Muscle of leg (tissue), 11 donors: Measurements from ENCODE around the gene KANSL3. TPM values are rescaled to one million over a fixed set of nuclear protein-coding genes. Genes with fewer than 3 reads are reported as not detected.

ENCODE experiments used
- DNase-seq: peaks from one replicate; pipeline ENCODE4 v3.0.0; 2013
- H3K27ac ChIP-seq: one replicate; pipeline ENCODE4 v1.5.1; 2013; ENCODE audit warnings: mild to moderate bottlenecking, low read length, control low read depth
- H3K27me3 ChIP-seq: one replicate; pipeline ENCODE4 v1.6.1; 2013; ENCODE audit warnings: low read length; ENCODE audit not compliant: control insufficient read depth, insufficient read depth
- H3K36me3 ChIP-seq: one replicate; pipeline ENCODE4 v1.6.1; 2013; ENCODE audit warnings: low read length; ENCODE audit not compliant: control insufficient read depth, insufficient read depth
- H3K4me1 ChIP-seq: one replicate; pipeline ENCODE4 v1.6.1; 2013; ENCODE audit warnings: low read length; ENCODE audit not compliant: control insufficient read depth, insufficient read depth
- H3K4me3 ChIP-seq: one replicate; pipeline ENCODE4 v1.5.1; 2013; ENCODE audit warnings: low read length, control low read depth
- H3K9me3 ChIP-seq: replicated peaks from 2 replicates; pipeline ENCODE4 v1.6.1; 2013; ENCODE audit warnings: low read depth, low read length; ENCODE audit not compliant: control insufficient read depth
- whole genome bisulfite sequencing: methylation state at CpG from one replicate; pipeline ENCODE4 v1.1.5; 2013; ENCODE audit warnings: missing lambda C conversion rate; ENCODE audit not compliant: insufficient coverage; 5-methylcytosine and 5-hydroxymethylcytosine counted together
- polyA plus RNA-seq, 8 donors: library from polyadenylated mRNA; unstranded; fragments of 120-200 nt; gene quantifications; one replicate each; pipeline versions ENCODE4 v1.2.1 to v1.2.3, GENCODE V29; 2013; ENCODE audit warnings: inconsistent platforms in 1 of 8, low replicate concordance in 1 of 8; ENCODE audit not compliant: insufficient read length in 8 of 8, insufficient read depth in 1 of 8
- total RNA-seq: library from RNA; stranded (reverse); fragments of 120-200 nt; gene quantifications from one replicate; pipeline ENCODE4 v1.2.4, GENCODE V29; 2013

The KANSL3 gene
- total and polyA plus RNA-seq, 9 donors, result 26.2 to 35.3 (median 30.3) TPM

DNA sequence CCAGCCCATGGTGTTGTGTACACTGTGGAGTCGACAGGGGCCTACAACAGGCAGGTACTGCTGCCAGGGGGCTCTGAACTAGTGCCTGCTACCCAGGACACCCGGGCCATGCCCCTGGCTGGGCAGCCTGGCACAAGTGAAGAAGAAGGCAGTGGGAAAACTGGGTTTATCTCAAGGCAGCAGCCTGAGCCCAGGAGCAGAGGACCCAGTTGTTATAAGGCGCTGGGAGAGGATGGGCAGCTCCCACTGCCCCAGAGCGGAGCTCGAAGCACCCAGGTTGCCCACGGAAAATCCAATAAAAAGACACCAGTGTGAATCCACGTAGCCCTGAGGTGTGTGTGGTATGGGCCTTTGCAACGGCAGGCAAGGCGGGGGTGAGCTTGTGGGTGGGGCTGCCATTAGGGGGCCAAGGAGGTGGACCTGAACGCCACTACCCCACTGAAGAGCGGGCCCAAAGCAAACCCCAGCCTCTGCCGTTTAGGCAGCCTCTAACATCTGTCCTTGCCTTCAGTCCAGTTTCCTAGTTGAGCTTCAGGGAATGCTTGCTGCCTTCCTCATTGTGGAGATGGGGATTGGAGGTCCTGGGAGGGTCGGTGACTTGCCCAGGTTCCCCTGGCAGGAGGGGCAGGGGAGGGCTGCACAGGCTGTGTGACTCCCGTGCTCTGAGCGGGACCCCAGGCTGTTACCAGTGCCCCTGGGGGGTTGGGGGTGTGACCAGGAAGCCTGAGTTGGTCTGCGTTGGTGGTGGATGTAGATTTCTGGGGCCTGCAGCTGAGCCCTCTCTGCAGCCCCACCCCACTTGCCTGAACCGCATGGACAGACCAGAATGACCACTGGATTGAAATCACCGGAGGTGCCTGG, 85.6 kb downstream of the KANSL3 start:
- H3K36me3 ChIP-seq, result peaks cover 44% of the 10 kb centered on the region
- peaks cover 6% of the 10 kb centered on the region for H3K4me1 ChIP-seq
- 89% methylated on average over 11 of the region's 18 CpGs for WGBS
- H3K9me3 ChIP-seq, result no peaks in the 10 kb centered on the region
- H3K27ac ChIP-seq, result no peak overlapping the region
- H3K4me3 ChIP-seq, result no peak overlapping the region
- H3K27me3 ChIP-seq, result no peaks in the 10 kb centered on the region
- DNase-seq, result no peak

DNA sequence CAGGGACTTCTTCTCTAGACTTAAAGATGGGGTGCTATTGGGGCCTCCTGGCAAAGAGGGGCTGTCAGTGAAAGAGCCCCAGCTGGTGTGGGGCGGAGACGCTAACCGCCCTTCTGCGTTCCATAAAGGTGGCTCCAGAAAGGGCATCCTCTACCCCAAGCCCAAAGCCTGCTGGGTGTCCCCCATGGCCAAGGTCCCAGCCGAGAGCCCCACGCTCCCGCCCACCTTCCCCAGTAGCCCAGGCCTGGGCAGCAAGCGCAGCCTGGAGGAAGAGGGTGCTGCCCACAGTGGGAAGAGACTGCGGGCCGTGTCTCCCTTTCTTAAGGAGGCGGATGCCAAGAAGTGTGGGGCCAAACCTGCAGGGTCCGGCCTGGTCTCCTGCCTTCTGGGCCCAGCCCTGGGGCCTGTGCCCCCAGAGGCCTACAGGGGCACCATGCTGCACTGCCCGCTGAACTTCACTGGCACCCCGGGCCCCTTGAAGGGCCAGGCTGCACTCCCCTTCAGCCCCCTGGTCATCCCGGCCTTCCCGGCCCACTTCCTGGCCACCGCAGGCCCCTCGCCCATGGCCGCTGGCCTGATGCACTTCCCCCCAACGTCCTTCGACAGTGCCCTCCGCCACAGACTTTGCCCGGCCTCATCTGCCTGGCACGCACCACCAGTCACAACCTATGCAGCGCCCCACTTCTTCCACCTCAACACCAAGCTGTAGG, 86.4 kb downstream of the KANSL3 start:
- no peak for DNase-seq
- peaks cover 49% of the 10 kb centered on the region for H3K36me3 ChIP-seq
- no peak overlapping the region for H3K27ac ChIP-seq
- 94% methylated on average over 23 of the region's 25 CpGs for WGBS
- no peaks in the 10 kb centered on the region for H3K27me3 ChIP-seq
- no peak overlapping the region for H3K4me3 ChIP-seq
- peaks cover 6% of the 10 kb centered on the region for H3K4me1 ChIP-seq
- no peaks in the 10 kb centered on the region for H3K9me3 ChIP-seq

DNA sequence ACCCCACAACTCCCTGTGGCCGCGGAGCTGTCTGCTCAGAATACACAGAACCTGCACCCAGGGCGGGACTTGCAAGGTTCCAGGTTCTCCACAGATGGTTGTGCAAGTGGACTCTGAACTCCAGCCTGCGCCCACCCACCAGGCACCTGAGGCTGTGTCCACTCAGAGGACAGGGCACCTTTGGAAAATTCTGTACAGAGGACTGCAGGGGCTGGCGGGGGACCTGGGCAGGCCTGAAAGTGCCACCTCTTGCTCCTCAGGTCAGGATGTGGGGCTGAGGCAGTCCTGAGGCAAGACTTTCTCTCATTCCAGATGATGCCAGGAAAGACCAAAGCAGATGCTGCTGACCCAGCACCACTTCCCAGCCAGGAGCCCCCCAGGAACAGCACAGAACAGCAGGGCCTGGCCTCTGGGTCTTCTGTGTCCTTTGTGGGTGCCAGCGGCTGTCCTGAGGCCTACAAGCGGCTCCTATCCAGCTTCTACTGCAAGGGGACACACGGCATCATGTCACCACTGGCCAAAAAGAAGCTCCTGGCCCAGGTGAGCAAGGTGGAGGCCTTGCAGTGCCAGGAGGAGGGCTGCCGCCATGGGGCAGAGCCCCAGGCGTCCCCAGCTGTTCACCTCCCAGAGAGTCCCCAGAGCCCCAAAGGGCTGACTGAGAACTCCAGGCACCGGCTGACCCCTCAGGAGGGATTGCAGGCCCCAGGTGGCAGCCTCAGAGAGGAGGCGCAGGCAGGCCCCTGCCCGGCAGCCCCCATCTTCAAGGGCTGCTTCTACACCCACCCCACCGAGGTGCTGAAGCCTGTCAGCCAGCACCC, 87.1 kb downstream of the KANSL3 start:
- H3K27ac ChIP-seq, result no peak overlapping the region
- no peak for DNase-seq
- no peaks in the 10 kb centered on the region for H3K9me3 ChIP-seq
- 84% methylated on average over 8 of the region's 14 CpGs for WGBS
- H3K4me1 ChIP-seq, result peaks cover 6% of the 10 kb centered on the region
- peaks cover 54% of the 10 kb centered on the region for H3K36me3 ChIP-seq
- no peak overlapping the region for H3K4me3 ChIP-seq
- H3K27me3 ChIP-seq, result no peaks in the 10 kb centered on the region

DNA sequence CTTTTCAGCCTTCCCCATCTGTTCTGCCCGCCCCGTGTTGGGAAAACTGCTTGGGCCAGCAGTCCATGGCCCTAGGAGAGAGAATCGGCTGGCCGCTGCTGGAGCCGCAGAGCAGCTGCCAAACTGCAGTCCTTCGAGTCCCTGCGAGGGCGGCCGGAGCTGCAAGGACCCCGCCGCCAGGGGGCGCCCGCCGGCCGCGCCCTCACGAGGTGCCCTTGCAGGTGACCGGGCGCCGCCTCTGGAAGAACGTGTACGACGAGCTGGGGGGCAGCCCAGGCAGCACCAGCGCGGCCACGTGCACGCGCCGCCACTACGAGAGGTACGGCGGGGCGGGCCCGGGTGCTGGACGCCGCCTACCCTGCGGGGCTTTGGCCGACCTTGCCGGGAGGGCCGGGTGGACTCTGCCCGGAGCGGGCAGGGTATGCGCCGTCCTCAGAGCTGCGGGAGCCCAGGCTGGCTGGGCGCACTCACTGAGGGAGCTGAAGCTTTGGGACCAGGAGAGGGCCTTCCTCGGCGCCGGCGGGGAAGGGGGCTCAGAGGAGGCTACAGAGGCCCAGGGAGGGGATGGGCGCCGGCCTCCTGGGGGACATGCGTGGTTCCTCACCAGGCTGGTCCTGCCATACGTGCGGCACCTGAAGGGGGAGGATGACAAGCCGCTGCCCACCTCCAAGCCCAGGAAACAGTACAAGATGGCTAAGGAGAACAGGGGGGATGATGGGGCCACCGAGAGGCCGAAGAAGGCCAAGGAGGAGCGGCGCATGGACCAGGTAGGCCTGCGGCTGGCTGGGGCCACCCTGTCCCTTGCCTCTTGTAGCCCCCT, 87.9 kb downstream of the KANSL3 start:
- no peak for DNase-seq
- H3K27ac ChIP-seq, result no peak overlapping the region
- H3K27me3 ChIP-seq, result no peaks in the 10 kb centered on the region
- peaks cover 54% of the 10 kb centered on the region for H3K36me3 ChIP-seq
- 64% methylated on average over 55 of the region's 61 CpGs for WGBS
- H3K4me3 ChIP-seq, result no peak overlapping the region
- peaks cover 6% of the 10 kb centered on the region for H3K4me1 ChIP-seq
- no peaks in the 10 kb centered on the region for H3K9me3 ChIP-seq

DNA sequence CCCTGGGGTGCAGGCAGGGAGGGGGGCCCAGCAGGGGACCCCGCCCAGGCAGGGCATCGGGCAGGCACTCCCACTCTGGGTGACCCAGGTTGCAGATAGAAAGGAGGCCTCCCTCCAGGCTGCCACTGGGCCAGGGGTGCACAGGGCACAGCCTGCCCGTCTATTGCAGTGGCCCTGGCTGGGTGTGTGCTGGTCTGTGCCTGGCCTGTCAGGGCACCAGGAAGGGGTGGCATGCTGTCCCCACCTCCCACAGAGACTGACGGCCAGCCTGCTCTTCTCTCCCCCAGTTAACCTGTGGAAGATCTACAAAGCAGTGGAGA, 88.7 kb downstream of the KANSL3 start:
- Histone ChIP-seq H3K9me3 (no peaks in the 10 kb centered on the region), H3K36me3 (peaks cover 54% of the 10 kb centered on the region), H3K4me3 (no peak overlapping the region), H3K27ac (no peak overlapping the region), H3K27me3 (no peaks in the 10 kb centered on the region), H3K4me1 (peaks cover 4% of the 10 kb centered on the region)
- no peak for DNase-seq
- WGBS, result 84% methylated on average over 2 of the region's 4 CpGs

DNA sequence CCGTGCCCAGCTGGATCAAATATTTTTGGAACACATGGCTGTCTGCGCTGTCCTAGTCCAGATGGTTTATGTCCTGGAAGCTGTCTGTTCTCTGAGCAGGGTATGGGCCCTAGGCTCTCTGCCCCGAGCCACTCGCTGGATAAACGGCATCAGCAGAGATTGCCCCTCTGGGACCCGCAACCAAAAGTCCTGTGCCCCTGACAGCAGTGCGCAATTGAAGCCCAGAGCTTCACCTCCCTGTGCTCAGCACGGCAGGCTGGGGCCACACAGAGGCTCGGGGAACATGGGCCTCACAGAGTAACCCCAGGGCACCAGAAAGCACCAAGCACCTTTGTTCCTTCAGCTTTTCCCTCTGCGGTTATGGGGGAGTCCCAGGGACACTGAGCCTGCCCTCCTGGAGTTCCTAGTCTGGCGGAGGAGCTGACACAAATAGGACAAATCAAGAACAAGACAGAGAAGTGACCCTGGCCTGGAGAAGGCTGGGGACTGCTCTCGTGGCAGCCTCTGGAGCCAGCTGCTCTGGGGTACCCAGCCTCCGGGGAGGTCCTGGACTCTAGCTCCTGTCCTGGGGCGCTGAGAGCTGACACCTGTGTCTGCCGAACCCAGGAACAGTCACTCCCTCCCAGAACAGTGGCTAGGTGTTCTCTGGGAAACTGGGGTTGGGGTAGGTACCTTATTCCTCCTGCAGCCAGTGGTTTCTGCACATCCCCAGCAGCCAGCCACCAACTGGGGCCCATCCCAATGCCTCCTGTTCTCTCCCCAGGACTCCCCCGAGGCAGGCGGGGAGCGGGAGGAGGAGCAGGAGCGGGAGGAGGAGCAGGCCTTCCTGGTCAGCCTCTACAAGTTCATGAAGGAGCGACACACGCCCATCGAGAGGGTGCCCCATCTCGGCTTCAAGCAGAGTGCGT, 89.3 kb downstream of the KANSL3 start:
- Histone ChIP-seq H3K27me3 (no peaks in the 10 kb centered on the region), H3K27ac (no peak overlapping the region), H3K9me3 (no peaks in the 10 kb centered on the region), H3K4me1 (no peaks in the 10 kb centered on the region), H3K4me3 (no peak overlapping the region), H3K36me3 (peaks cover 54% of the 10 kb centered on the region)
- no peak for DNase-seq
- WGBS, result 78% methylated on average over 18 of the region's 24 CpGs

DNA sequence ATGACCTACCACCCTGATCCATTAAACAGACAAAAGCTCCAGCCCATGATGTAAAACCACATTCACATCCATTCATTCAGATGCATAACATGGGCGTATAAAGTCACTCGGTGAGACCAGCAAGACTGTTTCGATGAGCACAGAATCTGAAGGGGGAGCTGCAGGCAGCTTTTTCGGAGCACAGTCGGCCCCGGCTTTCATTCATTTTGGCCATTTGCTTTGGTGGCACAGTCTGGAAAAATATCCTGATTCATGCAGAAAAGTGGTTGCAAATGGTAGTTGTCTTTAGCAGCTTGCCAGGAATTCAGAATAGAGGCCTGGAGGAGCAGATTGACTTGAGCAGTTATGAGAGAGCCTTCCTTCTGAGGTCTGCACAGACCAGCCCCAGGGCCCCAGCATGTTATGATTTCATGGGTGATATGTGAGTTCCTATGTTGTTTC, 90.4 kb downstream of the KANSL3 start:
- H3K4me1 ChIP-seq, result no peaks in the 10 kb centered on the region
- H3K27me3 ChIP-seq, result no peaks in the 10 kb centered on the region
- no peak overlapping the region for H3K27ac ChIP-seq

DNA sequence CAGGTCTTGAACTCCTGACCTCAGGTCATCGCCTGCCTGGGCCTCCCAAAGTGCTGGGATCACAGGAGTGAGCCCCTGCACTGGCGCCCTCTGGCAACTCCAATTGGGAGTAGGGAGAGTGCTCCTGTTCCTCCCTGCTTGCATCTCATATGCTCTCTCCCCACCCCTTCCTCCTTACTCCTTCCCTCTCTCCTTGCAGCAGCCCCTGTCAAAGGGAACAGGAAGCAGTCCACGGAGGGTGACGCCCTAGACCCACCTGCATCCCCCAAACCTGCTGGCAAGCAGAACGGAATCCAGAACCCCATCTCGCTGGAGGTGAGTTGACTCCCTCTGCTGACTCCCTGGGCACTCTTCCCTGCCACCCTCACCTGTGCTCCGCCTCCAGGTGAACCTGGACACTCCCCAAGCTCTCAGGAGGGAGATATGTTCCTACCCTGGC, 90.9 kb downstream of the KANSL3 start:
- H3K4me1 ChIP-seq, result no peaks in the 10 kb centered on the region
- WGBS, result 72% methylated on average over 4 of the region's 7 CpGs
- peaks cover 55% of the 10 kb centered on the region for H3K36me3 ChIP-seq
- H3K9me3 ChIP-seq, result no peaks in the 10 kb centered on the region
- H3K27me3 ChIP-seq, result no peaks in the 10 kb centered on the region
- H3K27ac ChIP-seq, result no peak overlapping the region
- no peak for DNase-seq
- H3K4me3 ChIP-seq, result no peak overlapping the region

More for the DNA sequence above, 90.4 kb downstream of the KANSL3 start:
- 54% methylated on average over 6 of the region's 6 CpGs for WGBS
- peaks cover 58% of the 10 kb centered on the region for H3K36me3 ChIP-seq
- H3K4me3 ChIP-seq, result no peak overlapping the region
- no peaks in the 10 kb centered on the region for H3K9me3 ChIP-seq
- DNase-seq, result no peak

DNA sequence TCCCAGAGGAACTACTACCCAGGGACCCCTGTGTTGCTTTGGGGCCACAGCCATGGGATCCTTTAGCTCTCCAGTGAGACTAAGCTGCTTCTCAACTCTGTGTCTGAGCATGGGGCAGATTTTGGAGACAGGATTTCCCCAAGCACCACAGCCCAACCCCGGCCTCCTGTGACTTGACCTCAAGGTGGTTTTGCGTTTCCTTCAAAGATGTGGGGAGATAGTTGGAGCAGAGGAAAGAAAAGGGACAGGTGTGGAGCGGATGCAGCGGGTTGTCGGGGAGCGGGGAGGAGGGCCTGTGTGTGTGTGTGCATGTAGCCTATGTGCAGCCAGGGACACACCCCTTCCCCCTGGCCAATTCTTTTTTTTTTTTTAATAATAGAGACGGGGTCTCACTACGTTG, 91.3 kb downstream of the KANSL3 start:
- no peak overlapping the region for H3K27ac ChIP-seq
- H3K9me3 ChIP-seq, result no peaks in the 10 kb centered on the region
- no peak for DNase-seq
- WGBS, result 40% methylated on average over 1 of the region's 8 CpGs
- peaks cover 51% of the 10 kb centered on the region for H3K36me3 ChIP-seq
- no peak overlapping the region for H3K4me3 ChIP-seq
- H3K4me1 ChIP-seq, result no peaks in the 10 kb centered on the region
- H3K27me3 ChIP-seq, result no peaks in the 10 kb centered on the region
